BE2C (cell line): ENCODE results near the gene ADAT3.
"Not testable (repeated sequence)": the region's sequence is repeated elsewhere in the genome, so short reads cannot be mapped to it uniquely, and the experiment has no call there.

Experiments used
- DNase-seq: peaks from one replicate; pipeline ENCODE4 v3.0.0-alpha.2; 2020
- H3K27me3 ChIP-seq: fragments of 250-450 bp; sonication (Bioruptor Pico); 2 replicates; pipeline ENCODE4 v1.5.1; 2020; ENCODE audit warnings: mild to moderate bottlenecking
- H3K36me3 ChIP-seq: fragments of 250-450 bp; sonication (Bioruptor Pico); 2 replicates; pipeline ENCODE4 v1.5.1; 2020; ENCODE audit warnings: mild to moderate bottlenecking
- H3K4me1 ChIP-seq: fragments of 250-450 bp; sonication (Bioruptor Pico); 2 replicates; pipeline ENCODE4 v1.5.1; 2020
- H3K4me3 ChIP-seq: 2 replicates; pipeline ENCODE4 v1.5.1; 2011; ENCODE audit warnings: low read depth, low read length
- H3K9me3 ChIP-seq: fragments of 250-450 bp; sonication (Bioruptor Pico); 2 replicates; pipeline ENCODE4 v1.5.1; 2020
- TF ChIP-seq, protein P1 (sequence below): IDR thresholded peaks from 2 replicates; pipeline ENCODE4 v1.5.1; 2012; ENCODE audit warnings: mild to moderate bottlenecking, low read depth, low read length

The ADAT3 gene

DNA sequence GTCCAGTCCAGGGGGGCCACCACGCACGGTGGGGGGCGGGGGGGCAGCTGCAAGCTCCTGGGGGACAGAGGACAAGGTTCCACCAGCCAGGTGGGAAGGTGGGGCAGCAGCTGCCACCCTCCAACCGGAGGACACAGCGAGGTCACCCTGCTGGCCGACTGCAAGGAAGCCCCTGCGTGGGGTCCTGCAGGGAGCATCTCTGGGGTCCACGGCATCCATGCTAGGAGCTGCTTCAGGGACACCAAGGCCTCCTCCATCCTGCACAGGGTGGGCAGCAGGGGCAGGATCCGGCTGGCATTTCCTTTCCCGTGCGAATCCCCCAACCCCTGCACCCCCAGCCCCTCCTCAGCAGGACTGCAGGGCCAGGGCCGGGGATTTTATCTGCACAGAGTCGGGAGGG, 33.6 kb upstream of the ADAT3 start:
- no peak for DNase-seq
- H3K4me1 ChIP-seq, result peaks cover 4% of the 10 kb centered on the region; the same call in 1 of the 2 replicates
- TF ChIP-seq, protein P1, sequence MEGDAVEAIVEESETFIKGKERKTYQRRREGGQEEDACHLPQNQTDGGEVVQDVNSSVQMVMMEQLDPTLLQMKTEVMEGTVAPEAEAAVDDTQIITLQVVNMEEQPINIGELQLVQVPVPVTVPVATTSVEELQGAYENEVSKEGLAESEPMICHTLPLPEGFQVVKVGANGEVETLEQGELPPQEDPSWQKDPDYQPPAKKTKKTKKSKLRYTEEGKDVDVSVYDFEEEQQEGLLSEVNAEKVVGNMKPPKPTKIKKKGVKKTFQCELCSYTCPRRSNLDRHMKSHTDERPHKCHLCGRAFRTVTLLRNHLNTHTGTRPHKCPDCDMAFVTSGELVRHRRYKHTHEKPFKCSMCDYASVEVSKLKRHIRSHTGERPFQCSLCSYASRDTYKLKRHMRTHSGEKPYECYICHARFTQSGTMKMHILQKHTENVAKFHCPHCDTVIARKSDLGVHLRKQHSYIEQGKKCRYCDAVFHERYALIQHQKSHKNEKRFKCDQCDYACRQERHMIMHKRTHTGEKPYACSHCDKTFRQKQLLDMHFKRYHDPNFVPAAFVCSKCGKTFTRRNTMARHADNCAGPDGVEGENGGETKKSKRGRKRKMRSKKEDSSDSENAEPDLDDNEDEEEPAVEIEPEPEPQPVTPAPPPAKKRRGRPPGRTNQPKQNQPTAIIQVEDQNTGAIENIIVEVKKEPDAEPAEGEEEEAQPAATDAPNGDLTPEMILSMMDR, result no peak
- no peaks in the 10 kb centered on the region for H3K27me3 ChIP-seq
- no peak overlapping the region for H3K4me3 ChIP-seq
- no peaks in the 10 kb centered on the region for H3K9me3 ChIP-seq
- H3K36me3 ChIP-seq, result peaks cover 28% of the 10 kb centered on the region

DNA sequence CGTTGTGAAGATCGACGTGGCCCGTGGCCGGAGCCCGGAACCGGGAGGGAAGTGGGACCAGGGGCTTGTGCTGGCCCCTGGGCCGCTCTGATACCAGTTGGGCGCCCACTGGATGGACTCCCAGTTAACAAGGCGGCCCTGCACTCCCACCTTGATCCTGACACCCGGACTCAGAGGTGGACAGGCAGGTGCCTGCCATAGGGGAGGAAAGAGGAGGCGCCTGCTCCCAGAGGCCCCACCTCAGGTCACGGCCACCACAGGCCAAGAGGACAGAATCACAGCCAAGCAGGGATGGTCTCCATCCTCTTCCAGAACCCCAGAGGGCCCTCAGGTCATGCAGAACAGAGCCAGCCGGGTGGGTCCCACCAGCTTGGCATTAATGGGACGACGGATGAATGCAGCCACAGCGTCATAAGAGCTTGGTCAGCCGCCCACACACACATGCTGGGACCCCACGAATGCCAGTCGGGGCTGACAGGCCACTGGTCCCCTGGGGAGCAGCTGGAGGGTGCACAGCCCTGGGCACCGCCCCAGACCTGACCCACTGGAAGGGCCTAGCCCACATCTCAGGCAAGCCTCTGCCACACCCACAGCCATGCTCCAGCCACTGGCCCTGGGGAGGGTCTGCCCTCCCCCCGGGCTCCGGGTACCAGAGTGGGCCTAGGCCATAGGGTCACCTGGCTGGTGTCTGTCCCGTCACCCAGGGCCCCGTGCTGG, 32.2 kb upstream of the ADAT3 start:
- peaks cover 28% of the 10 kb centered on the region for H3K36me3 ChIP-seq
- no peaks in the 10 kb centered on the region for H3K9me3 ChIP-seq
- no peak for DNase-seq
- peaks cover 4% of the 10 kb centered on the region; the same call in 1 of the 2 replicates for H3K4me1 ChIP-seq
- H3K27me3 ChIP-seq, result no peaks in the 10 kb centered on the region
- TF ChIP-seq, protein P1, result no peak
- peak overlapping the region; percentile 94 for H3K4me3 ChIP-seq

DNA sequence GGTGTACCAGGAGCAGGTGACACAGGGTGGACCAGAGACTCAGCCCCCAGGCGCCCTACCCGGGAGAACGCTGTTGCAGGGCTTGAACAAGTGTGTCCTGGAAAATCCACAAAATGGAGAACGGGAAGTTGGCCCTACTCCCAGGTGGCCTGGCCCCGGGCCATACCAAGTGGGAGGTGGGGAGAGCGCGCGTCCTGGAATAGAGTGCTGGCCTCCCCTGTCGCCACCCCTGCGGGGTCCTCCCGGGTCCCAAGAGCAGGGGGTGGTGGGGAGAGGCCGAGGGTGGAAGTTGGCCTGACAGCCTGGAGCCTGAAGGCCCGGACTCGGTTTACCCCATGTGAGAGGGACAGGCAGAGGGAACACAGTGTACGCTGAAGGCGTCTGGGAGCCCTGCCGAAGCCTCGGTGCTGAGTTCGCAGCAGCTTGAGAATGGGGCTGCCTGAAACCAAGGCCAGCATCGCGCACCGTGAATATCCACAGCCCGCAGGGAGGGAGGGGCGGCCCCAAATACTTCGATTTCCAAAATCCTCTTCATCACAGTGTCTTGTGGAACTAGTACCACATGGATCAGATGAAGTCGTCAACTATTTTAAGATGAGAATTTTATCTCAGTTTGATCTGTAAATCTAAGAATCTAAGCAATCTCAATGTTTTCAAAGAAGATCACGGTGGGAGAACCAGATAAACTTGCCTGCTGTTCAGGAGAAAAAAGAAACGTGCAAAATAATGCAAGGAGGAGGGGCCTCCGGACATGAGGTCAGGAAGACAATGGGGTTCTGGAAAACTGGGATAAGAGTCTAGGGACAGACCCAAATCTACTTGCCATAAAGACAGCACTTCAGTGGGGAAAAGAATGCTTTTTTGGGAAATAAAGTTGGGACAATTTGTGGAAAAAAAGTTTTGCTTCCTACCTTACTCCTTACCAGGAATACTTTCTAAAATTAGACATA, 31.4 kb upstream of the ADAT3 start:
- Histone ChIP-seq H3K4me1 (peaks cover 4% of the 10 kb centered on the region; the same call in 1 of the 2 replicates), H3K4me3 (peak overlapping the region; percentile 94), H3K27me3 (no peaks in the 10 kb centered on the region), H3K36me3 (peaks cover 28% of the 10 kb centered on the region), H3K9me3 (no peaks in the 10 kb centered on the region)
- peak; percentile 81 for DNase-seq
- TF ChIP-seq, protein P1, result no peak

DNA sequence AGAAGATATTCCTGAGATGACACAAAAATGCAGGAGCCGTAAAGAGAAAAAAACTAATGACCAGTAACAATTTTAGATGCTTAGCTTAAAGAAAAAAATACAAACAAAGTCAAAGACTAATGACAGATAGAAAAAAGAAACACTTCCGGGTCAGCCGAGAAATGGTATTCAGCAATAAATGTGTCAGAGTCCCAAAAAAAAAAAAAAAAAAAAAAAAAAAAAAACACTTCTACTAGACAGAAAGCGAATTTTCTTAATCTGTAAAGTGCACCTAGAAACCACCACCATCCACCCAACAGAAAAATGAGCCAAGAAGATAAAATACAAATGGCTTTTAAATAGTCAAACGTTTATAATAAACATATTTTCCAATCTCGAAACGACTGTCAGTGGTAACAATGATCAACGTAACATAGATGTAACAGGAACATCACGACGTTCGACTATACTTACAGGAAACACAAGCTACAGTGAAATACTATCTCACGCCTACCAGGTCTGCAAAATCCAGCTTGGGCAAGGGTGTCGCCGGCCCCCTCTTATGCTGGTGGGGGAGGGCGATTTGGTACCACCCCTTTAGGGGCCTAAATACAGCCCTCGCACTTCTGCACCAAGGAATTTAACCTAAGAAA, 30.5 kb upstream of the ADAT3 start:
- Histone ChIP-seq H3K27me3 (no peaks in the 10 kb centered on the region), H3K4me1 (peaks cover 4% of the 10 kb centered on the region; the same call in 1 of the 2 replicates), H3K36me3 (peaks cover 25% of the 10 kb centered on the region), H3K9me3 (no peaks in the 10 kb centered on the region), H3K4me3 (peak overlapping the region; percentile 94)
- DNase-seq, result no peak
- TF ChIP-seq, protein P1, result no peak

DNA sequence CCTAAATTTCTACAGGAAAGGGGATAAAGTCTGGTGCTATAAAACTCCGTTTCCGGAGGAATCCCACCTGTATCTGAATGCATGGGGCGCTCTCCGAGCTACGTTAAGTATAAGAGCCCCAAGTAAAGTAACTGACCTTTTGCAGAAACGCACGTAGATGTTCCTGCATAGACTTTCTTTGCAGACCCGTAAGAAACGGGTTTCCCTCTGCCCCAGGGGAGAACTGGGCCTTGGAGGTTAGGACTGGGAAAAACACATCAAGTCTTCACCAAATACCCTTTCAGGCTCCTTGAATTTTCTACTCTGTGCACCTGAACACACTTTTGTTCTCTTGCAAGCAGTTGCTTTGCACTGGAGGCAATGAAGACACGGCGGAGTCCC, 29.9 kb upstream of the ADAT3 start:
- H3K27me3 ChIP-seq, DNase-seq, H3K9me3 ChIP-seq, H3K4me1 ChIP-seq: not testable (repeated sequence)
- Histone ChIP-seq H3K36me3 (peaks cover 25% of the 10 kb centered on the region), H3K4me3 (peak overlapping the region; percentile 94)
